Endothelial cell of umbilical vein (primary cell): ENCODE results near the gene DENND1A. TPM values are rescaled to one million over a fixed set of nuclear protein-coding genes. Genes with fewer than 3 reads are reported as not detected.

Source experiments
- BruUV-seq: library from RNA; stranded (reverse); fragments of 400-500 nt; replicated peaks from 2 replicates; lab custom pipeline; 2021; lab: Mats Ljungman, UMichigan
- CTCF ChIA-PET: fragments of 300-600, 350-600 bp; sonication (Branson Sonifier 250); formaldehyde crosslinking; loops from one replicate; lab custom pipeline; 2021; ENCODE audit warnings: antibody characterized with exemption, inconsistent platforms; lab: Charles Lee
- POLR2A ChIA-PET: fragments of 300-600, 350-600 bp; sonication (Branson Sonifier 250); formaldehyde crosslinking; loops from one replicate; lab custom pipeline; 2021; ENCODE audit warnings: antibody characterized with exemption, inconsistent platforms; lab: Charles Lee
- DNase-seq: peaks from one replicate; pipeline ENCODE4 v3.0.0-alpha.2; 2011; ENCODE audit warnings: low read depth, low spot score
- FAIRE-seq: peaks from 2 replicates; lab custom pipeline; 2011; peaks lifted over from hg19 to GRCh38; lab: Jason Lieb, UNC
- H2AFZ ChIP-seq: 2 replicates; pipeline ENCODE4 v1.6.0; 2012; ENCODE audit warnings: low read depth, low read length, control low read depth, inconsistent platforms
- H3K27ac ChIP-seq: 2 replicates; pipeline ENCODE4 v1.5.1; 2011; ENCODE audit warnings: low read depth, mild to moderate bottlenecking, control low read depth, low read length, moderate library complexity; ENCODE audit not compliant: insufficient read depth
- H3K27me3 ChIP-seq, 2 experiments: 2 replicates each; pipeline versions ENCODE4 v1.6.0 to v1.6.1; 2011; ENCODE audit warnings: low read length in 2 of 2, mixed read lengths in 1 of 2; ENCODE audit not compliant: control insufficient read depth in 2 of 2, insufficient read depth in 2 of 2
- H3K36me3 ChIP-seq, 2 experiments: 2 replicates in 1 of 2; 3 replicates in 1 of 2; pipeline ENCODE4 v1.5.1; 2011; ENCODE audit warnings: low read length in 2 of 2, mild to moderate bottlenecking in 1 of 2, moderate library complexity in 1 of 2; ENCODE audit not compliant: control insufficient read depth in 2 of 2, insufficient read depth in 2 of 2; ENCODE audit errors: extremely low read depth in 1 of 2
- H3K4me1 ChIP-seq: 3 replicates; pipeline ENCODE4 v1.5.1; 2011; ENCODE audit warnings: mild to moderate bottlenecking, low read length; ENCODE audit not compliant: control insufficient read depth, insufficient read depth; ENCODE audit errors: extremely low read depth
- H3K4me2 ChIP-seq: 2 replicates; pipeline ENCODE4 v1.6.1; 2011; ENCODE audit warnings: low read length, control low read depth, mixed read lengths; ENCODE audit not compliant: insufficient read depth
- H3K4me3 ChIP-seq, 3 experiments: fragments of 200-600 bp in 1 of 3; sonication (generic), shearing (Covaris generic) in 1 of 3; replicated peaks in 1 of 3; 2 replicates each; pipeline ENCODE4 v1.5.1; 2011 to 2016; ENCODE audit warnings: control low read depth in 3 of 3, low read length in 3 of 3, mild to moderate bottlenecking in 2 of 3, inconsistent platforms in 1 of 3, low read depth in 1 of 3, moderate library complexity in 1 of 3; ENCODE audit not compliant: insufficient read depth in 1 of 3
- H3K79me2 ChIP-seq: 2 replicates; pipeline ENCODE4 v1.6.0; 2012; ENCODE audit warnings: low read length, inconsistent platforms; ENCODE audit not compliant: control insufficient read depth, insufficient read depth
- H3K9ac ChIP-seq: replicated peaks from 2 replicates; pipeline ENCODE3; 2011; ENCODE audit warnings: low read length, control low read depth; ENCODE audit not compliant: insufficient read depth; ENCODE audit errors: extremely low read depth
- H3K9me1 ChIP-seq: replicated peaks from 3 replicates; pipeline ENCODE4 v1.6.0; 2011; ENCODE audit warnings: mild to moderate bottlenecking, low read length; ENCODE audit not compliant: control insufficient read depth, insufficient read depth; ENCODE audit errors: extremely low read depth
- H3K9me3 ChIP-seq: replicated peaks from 2 replicates; pipeline ENCODE4 v1.5.1; 2012; ENCODE audit warnings: low read length, inconsistent platforms; ENCODE audit not compliant: control insufficient read depth, insufficient read depth
- H4K20me1 ChIP-seq: replicated peaks from 2 replicates; pipeline ENCODE3; 2011; ENCODE audit warnings: mild to moderate bottlenecking, low read length; ENCODE audit not compliant: control insufficient read depth, insufficient read depth; ENCODE audit errors: extremely low read depth
- EZH2 ChIP-seq: IDR thresholded peaks from 2 replicates; pipeline ENCODE4 v1.6.1; 2012; ENCODE audit warnings: borderline replicate concordance, low read depth, mild to moderate bottlenecking, moderate library complexity, low read length, inconsistent platforms; ENCODE audit not compliant: severe bottlenecking
- FOS ChIP-seq: IDR thresholded peaks from 2 replicates; pipeline ENCODE4 v1.6.1; 2011; ENCODE audit warnings: mild to moderate bottlenecking, low read length, moderate library complexity, borderline replicate concordance; ENCODE audit not compliant: insufficient read depth
- GATA2 ChIP-seq: IDR thresholded peaks from 2 replicates; pipeline ENCODE4 v1.7.0; 2011; ENCODE audit warnings: low read depth, mild to moderate bottlenecking, moderate library complexity, mixed read lengths, low read length; ENCODE audit not compliant: insufficient read length, insufficient read depth
- JUN ChIP-seq: IDR thresholded peaks from 2 replicates; pipeline ENCODE4 v1.6.1; 2011; ENCODE audit warnings: borderline replicate concordance, low read depth; ENCODE audit not compliant: insufficient read length, insufficient read depth
- MYC ChIP-seq: IDR thresholded peaks from one replicate; pipeline ENCODE4 v1.6.1; 2011; ENCODE audit warnings: mild to moderate bottlenecking, low read depth, low read length
- POLR2A ChIP-seq: IDR thresholded peaks from 2 replicates; pipeline ENCODE4 v1.6.1; 2012; ENCODE audit warnings: low read depth, mild to moderate bottlenecking, control low read depth, low read length
- POLR2AphosphoS5 ChIP-seq: IDR thresholded peaks from 2 replicates; pipeline ENCODE4 v1.6.1; 2012; ENCODE audit warnings: low read depth, mild to moderate bottlenecking, control low read depth, low read length, moderate library complexity; ENCODE audit not compliant: insufficient read depth
- dilution Hi-C: fragments of 300-500 bp; cut with MboI; formaldehyde crosslinking; loops from one replicate; pipeline ENCODE4 v1.15.0; 2019; ENCODE audit warnings: low sequenced_read_pairs; ENCODE audit not compliant: extremely low pct_ligation_motif_present
- intact Hi-C: fragments of 100-400 bp; cut with micrococcal nuclease; formaldehyde crosslinking; loops from one replicate; pipeline ENCODE4 v1.10.0; 2022
- polyA plus RNA-seq, 4 experiments: library from polyadenylated mRNA; depleted of rRNA in 3 of 4; stranded (reverse) in 3 of 4; unstranded in 1 of 4; fragments of >200 nt; gene quantifications; 2 replicates each; pipeline versions ENCODE4 v1.2.1 to v1.2.3, GENCODE V29; 2011 to 2012; ENCODE audit warnings: missing spikeins in 1 of 4
- total RNA-seq: library from RNA; stranded (reverse); gene quantifications from 2 replicates; pipeline ENCODE4 v1.2.3, GENCODE V29; 2021
- TF ChIP-seq, protein P1 (sequence below): IDR thresholded peaks from 2 replicates; pipeline ENCODE4 v1.6.1; 2011; ENCODE audit not compliant: insufficient read depth, insufficient read length
- TF ChIP-seq, protein P2 (sequence below), 2 donors: IDR thresholded peaks; 1 replicate in 1 of 2; 2 replicates in 1 of 2; pipeline ENCODE4 v1.5.1; 2011; ENCODE audit warnings: low read length in 2 of 2, mild to moderate bottlenecking in 2 of 2, moderate library complexity in 2 of 2, control low read depth in 1 of 2, inconsistent platforms in 1 of 2, low read depth in 1 of 2; ENCODE audit not compliant: insufficient read depth in 1 of 2; ENCODE audit errors: extremely low read depth in 1 of 2

The DENND1A gene
- total and polyA plus RNA-seq, 2 donors (not counting 3 experiments of a cell fraction or from before 2014, with no cell fraction given), result 18.5 to 24.5 TPM

DNA sequence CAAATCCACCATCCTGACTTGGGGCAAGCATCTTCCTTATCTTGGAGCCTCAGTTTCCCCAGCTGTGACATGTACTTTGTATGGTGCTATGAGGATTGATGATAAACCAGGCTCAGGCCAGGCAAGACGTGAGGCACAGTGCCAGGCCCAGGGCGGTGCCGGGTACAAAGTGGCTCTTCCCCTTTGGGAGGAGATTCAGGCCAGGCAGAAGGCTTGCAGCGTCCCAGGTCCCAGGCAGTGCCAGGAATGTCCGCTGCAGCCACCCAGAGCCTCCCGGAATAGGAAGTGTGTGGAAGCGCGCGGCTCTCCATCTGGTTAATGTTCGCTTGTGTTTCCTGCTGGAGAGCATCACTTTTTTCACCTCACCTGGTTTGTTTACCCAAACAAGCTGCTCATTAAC, 12.6 kb upstream of the DENND1A start:
- H3K9me1 ChIP-seq, result no peaks in the 10 kb centered on the region
- H3K9ac ChIP-seq, result no peak overlapping the region
- H3K4me2 ChIP-seq, result no peak overlapping the region
- no peaks in the 10 kb centered on the region for H3K36me3 ChIP-seq
- no peak overlapping the region for H3K27ac ChIP-seq
- TF ChIP-seq MYC, result no peak
- no peak for TF ChIP-seq JUN
- TF ChIP-seq FOS, result no peak
- TF ChIP-seq POLR2A, result no peak
- TF ChIP-seq EZH2, result no peak
- TF ChIP-seq, protein P1, sequence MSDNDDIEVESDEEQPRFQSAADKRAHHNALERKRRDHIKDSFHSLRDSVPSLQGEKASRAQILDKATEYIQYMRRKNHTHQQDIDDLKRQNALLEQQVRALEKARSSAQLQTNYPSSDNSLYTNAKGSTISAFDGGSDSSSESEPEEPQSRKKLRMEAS, result no peak
- TF ChIP-seq, protein P2, sequence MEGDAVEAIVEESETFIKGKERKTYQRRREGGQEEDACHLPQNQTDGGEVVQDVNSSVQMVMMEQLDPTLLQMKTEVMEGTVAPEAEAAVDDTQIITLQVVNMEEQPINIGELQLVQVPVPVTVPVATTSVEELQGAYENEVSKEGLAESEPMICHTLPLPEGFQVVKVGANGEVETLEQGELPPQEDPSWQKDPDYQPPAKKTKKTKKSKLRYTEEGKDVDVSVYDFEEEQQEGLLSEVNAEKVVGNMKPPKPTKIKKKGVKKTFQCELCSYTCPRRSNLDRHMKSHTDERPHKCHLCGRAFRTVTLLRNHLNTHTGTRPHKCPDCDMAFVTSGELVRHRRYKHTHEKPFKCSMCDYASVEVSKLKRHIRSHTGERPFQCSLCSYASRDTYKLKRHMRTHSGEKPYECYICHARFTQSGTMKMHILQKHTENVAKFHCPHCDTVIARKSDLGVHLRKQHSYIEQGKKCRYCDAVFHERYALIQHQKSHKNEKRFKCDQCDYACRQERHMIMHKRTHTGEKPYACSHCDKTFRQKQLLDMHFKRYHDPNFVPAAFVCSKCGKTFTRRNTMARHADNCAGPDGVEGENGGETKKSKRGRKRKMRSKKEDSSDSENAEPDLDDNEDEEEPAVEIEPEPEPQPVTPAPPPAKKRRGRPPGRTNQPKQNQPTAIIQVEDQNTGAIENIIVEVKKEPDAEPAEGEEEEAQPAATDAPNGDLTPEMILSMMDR (IDR thresholded peaks at IDR 0.05; ENCODE audit: extremely low read depth in 1 of 2, insufficient read depth in 1 of 2, low read depth in 1 of 2, low read length in 2 of 2), result no peak
- no peak for TF ChIP-seq GATA2
- TF ChIP-seq POLR2AphosphoS5, result no peak
- FAIRE-seq (no peak), DNase-seq (no peak)
- H3K27me3 ChIP-seq, result peaks cover 0 to 4% of the 10 kb centered on the region in 2 experiments
- no peaks in the 10 kb centered on the region for H3K79me2 ChIP-seq
- H4K20me1 ChIP-seq, result no peaks in the 10 kb centered on the region
- dilution Hi-C loops, result no loop called here
- no peak overlapping the region for H3K4me3 ChIP-seq
- CTCF ChIA-PET, result interaction anchor here (0.6 to 1.5 kb wide), 2 partner anchors 98 to 400 kb away, joined by 3 to 4 read pairs; no protein-coding TSS in a partner anchor
- H2AFZ ChIP-seq, result no peak overlapping the region
- no peaks in the 10 kb centered on the region for H3K9me3 ChIP-seq
- no TSS peak for BruUV-seq
- intact Hi-C loops, result no loop called here
- no peaks in the 10 kb centered on the region for H3K4me1 ChIP-seq
- POLR2A ChIA-PET, result no interaction called here
